Stomach smooth muscle (tissue), 2 donors: ENCODE measurements around the gene PPP1R3F.
"Not testable (repeated sequence)": the region's sequence is repeated elsewhere in the genome, so short reads cannot be mapped to it uniquely, and the experiment has no call there.

Experiments
- H3K27ac ChIP-seq: one replicate; pipeline ENCODE4 v1.7.0; 2013; ENCODE audit warnings: mild to moderate bottlenecking, low read length, inconsistent platforms
- H3K27me3 ChIP-seq, 2 donors: one replicate each; pipeline ENCODE4 v1.7.0; 2013; ENCODE audit warnings: low read length in 2 of 2; ENCODE audit not compliant: insufficient read depth in 2 of 2, control insufficient read depth in 1 of 2
- H3K36me3 ChIP-seq, 2 donors: one replicate each; pipeline ENCODE4 v1.7.0; 2013; ENCODE audit warnings: low read length in 2 of 2; ENCODE audit not compliant: control insufficient read depth in 2 of 2, insufficient read depth in 2 of 2
- H3K4me1 ChIP-seq: one replicate; pipeline ENCODE4 v1.7.0; 2013; ENCODE audit warnings: low read length; ENCODE audit not compliant: control insufficient read depth, insufficient read depth
- H3K4me3 ChIP-seq, 2 donors: one replicate each; pipeline ENCODE4 v1.7.0; 2013; ENCODE audit warnings: low read length in 2 of 2
- H3K9ac ChIP-seq, 2 donors: one replicate each; pipeline ENCODE4 v1.7.0; 2013; ENCODE audit warnings: low read length in 2 of 2, mild to moderate bottlenecking in 1 of 2
- H3K9me3 ChIP-seq, 2 donors: one replicate each; pipeline ENCODE4 v1.7.0; 2013; ENCODE audit warnings: low read length in 2 of 2; ENCODE audit not compliant: control insufficient read depth in 2 of 2
- donor health status: healthy.
- donor health status: Pancreatic carcinoma.

The PPP1R3F gene

DNA sequence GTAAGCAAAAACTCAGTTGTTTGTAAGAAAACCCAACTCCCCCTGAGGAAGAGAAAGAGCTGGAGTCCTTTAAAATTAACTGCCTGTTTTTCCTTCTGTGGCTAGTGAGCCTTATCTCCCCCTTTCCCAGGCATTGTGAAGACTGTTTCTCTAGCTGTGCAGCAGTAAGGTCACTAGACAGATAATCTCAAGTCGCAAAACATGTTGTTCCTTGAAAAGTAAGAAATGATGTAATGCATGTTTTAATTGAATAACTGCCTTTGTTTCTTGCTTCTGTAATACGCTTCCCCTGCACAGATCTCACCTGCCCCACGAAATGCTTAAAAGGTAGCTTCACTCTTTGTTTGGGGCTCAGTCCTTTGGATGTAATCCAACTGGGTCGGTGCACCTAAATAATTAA lies 46.5 kb downstream of the PPP1R3F start:
- H3K36me3 ChIP-seq: no peaks in the 10 kb centered on the region
- peaks cover 0 to 6% of the 10 kb centered on the region in 2 donors for H3K27me3 ChIP-seq
- no peak overlapping the region for H3K9ac ChIP-seq
- H3K9me3 ChIP-seq: no peaks in the 10 kb centered on the region
- H3K4me1 ChIP-seq: no peaks in the 10 kb centered on the region
- no peak overlapping the region for H3K4me3 ChIP-seq
- no peak overlapping the region for H3K27ac ChIP-seq

DNA sequence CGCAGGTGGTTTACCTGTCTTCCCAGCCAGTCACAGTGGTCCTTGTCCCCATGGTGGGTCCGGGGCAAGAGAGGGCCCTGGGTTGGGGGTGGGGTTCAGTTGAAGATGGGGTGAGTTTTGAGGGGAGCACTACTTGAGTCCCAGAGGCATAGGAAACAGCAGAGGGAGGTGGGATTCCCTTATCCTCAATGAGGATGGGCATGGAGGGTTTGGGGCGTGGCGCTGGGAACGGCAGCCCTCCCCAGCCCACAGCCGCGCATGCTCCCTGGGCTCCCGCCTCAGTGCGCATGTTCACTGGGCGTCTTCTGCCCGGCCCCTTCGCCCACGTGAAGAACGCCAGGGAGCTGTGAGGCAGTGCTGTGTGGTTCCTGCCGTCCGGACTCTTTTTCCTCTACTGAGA lies 52.1 kb downstream of the PPP1R3F start, which contains the start of gene GAGE12J:
TSS of gene GAGE12J (plus strand) at position 301 of the 400 bp plus-strand sequence. CDS start 1,157 bp downstream, outside the sequence.
- not testable (repeated sequence) for H3K9me3 ChIP-seq, H3K27ac ChIP-seq, H3K9ac ChIP-seq, H3K36me3 ChIP-seq, H3K4me3 ChIP-seq, H3K4me1 ChIP-seq, H3K27me3 ChIP-seq

GRCh38 chrX:49322266-49322665 lies 52.7 kb downstream of the PPP1R3F start:
- not testable (repeated sequence) for H3K9ac ChIP-seq, H3K27me3 ChIP-seq, H3K27ac ChIP-seq, H3K9me3 ChIP-seq, H3K36me3 ChIP-seq, H3K4me3 ChIP-seq, H3K4me1 ChIP-seq

- H3K9me3 ChIP-seq, H3K9ac ChIP-seq, H3K36me3 ChIP-seq, H3K4me3 ChIP-seq, H3K27ac ChIP-seq, H3K4me1 ChIP-seq, H3K27me3 ChIP-seq: not testable (repeated sequence)
Observed at GRCh38 chrX:49323735-49324134, 54.1 kb downstream of the PPP1R3F start.

DNA sequence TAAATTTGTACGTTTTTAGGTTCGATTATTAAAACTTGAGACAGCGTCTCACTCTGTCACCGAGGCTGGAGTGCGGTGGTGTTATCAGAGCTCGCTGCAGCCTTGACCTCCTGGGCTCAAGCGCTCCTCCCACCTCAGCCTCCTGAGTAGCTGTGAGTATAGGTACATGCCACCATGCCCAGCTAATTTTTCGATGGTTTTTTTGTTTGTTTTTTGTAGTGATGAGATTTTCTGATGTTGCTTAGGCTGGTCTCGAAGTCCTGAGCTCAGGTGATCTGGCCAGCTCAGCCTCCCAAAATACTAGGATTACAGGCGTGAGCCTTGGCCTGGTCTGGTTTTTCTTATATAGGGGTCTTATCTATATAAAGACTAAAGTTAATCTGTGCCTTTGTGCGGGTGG lies 60.8 kb downstream of the PPP1R3F start:
- H3K4me3 ChIP-seq, H3K27ac ChIP-seq, H3K4me1 ChIP-seq, H3K9me3 ChIP-seq, H3K9ac ChIP-seq, H3K27me3 ChIP-seq, H3K36me3 ChIP-seq: not testable (repeated sequence)

DNA sequence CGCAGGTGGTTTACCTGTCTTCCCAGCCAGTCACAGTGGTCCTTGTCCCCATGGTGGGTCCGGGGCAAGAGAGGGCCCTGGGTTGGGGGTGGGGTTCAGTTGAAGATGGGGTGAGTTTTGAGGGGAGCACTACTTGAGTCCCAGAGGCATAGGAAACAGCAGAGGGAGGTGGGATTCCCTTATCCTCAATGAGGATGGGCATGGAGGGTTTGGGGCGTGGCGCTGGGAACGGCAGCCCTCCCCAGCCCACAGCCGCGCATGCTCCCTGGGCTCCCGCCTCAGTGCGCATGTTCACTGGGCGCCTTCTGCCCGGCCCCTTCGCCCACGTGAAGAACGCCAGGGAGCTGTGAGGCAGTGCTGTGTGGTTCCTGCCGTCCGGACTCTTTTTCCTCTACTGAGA lies 61.7 kb downstream of the PPP1R3F start, which contains the start of gene GAGE13:
TSS of gene GAGE13 (plus strand) at position 301 of the 400 bp plus-strand sequence. CDS start 1,156 bp downstream, outside the sequence.
- H3K36me3 ChIP-seq, H3K27me3 ChIP-seq, H3K4me1 ChIP-seq, H3K9me3 ChIP-seq, H3K4me3 ChIP-seq, H3K9ac ChIP-seq, H3K27ac ChIP-seq: not testable (repeated sequence)

DNA sequence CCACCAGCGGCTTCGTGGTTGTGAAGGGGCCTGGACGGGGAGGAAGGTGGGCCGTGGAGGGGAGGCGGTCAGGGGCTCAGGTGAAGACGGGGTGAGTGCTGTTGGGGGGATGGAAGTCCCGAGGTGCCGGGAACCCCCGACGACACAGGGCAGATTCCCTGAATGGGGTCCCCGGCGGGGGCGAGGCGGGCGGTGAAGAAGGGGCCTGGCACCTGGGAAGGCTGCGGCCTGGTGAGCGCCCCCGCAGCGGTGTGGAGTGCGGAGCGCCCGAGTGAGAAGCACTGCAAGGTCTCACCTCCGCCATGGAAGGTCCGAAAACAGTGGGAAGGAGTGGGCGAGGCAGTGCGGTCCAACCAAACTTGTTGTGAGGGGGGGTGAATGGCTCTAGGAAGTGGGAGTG lies 62.2 kb downstream of the PPP1R3F start:
- H3K27me3 ChIP-seq, H3K4me3 ChIP-seq, H3K9ac ChIP-seq, H3K27ac ChIP-seq, H3K9me3 ChIP-seq, H3K36me3 ChIP-seq, H3K4me1 ChIP-seq: not testable (repeated sequence)
